ENCODE data around the gene PDE6B. TPM values are rescaled to one million over a fixed set of nuclear protein-coding genes. Genes with fewer than 3 reads are reported as not detected.

PDE6B gene
- total RNA-seq, 1 experiment from 2014 or later: not detected

GRCh38 chr4:610411-611261 lies 14.7 kb upstream of the PDE6B start:
- Mint-ChIP-seq H3K27me3 (ENCODE audit: insufficient read depth, unreplicated experiment) (peaks cover 35% of the 10 kb centered on the region), H3K4me3 (ENCODE audit: unreplicated experiment) (no peak overlapping the region), H3K36me3 (ENCODE audit: insufficient read depth, unreplicated experiment) (peaks cover 6% of the 10 kb centered on the region), H3K9me3 (ENCODE audit: unreplicated experiment) (peaks cover 9% of the 10 kb centered on the region), H3K4me1 (ENCODE audit: insufficient read depth, unreplicated experiment) (peaks cover 23% of the 10 kb centered on the region), H3K27ac (ENCODE audit: low read depth, unreplicated experiment) (peak overlapping the region; percentile 70)
- BruUV-seq (replicated peaks): no TSS peak
- CTCF ChIA-PET: interaction anchor here (0.6 to 1.2 kb wide), 6 partner anchors 64 to 109 kb away, joined by 3 to 5 read pairs (median 3); partner anchors contain the start of genes ATP5ME and MYL5
- intact Hi-C loops (cut with micrococcal nuclease): no loop called here
- TF ChIP-seq, protein P1, sequence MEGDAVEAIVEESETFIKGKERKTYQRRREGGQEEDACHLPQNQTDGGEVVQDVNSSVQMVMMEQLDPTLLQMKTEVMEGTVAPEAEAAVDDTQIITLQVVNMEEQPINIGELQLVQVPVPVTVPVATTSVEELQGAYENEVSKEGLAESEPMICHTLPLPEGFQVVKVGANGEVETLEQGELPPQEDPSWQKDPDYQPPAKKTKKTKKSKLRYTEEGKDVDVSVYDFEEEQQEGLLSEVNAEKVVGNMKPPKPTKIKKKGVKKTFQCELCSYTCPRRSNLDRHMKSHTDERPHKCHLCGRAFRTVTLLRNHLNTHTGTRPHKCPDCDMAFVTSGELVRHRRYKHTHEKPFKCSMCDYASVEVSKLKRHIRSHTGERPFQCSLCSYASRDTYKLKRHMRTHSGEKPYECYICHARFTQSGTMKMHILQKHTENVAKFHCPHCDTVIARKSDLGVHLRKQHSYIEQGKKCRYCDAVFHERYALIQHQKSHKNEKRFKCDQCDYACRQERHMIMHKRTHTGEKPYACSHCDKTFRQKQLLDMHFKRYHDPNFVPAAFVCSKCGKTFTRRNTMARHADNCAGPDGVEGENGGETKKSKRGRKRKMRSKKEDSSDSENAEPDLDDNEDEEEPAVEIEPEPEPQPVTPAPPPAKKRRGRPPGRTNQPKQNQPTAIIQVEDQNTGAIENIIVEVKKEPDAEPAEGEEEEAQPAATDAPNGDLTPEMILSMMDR (IDR thresholded peaks at IDR 0.05; ENCODE audit: unreplicated experiment): no peak
- POLR2A ChIA-PET: interaction anchor here (0.6 to 2.2 kb wide), 11 partner anchors 11 to 377 kb away, joined by 3 to 23 read pairs (median 4); partner anchors contain the start of genes ATP5ME, IDUA and MYL5
- peak; percentile 96 for DNase-seq (ENCODE audit: unreplicated experiment)

- H3K9me3 Mint-ChIP-seq (ENCODE audit: unreplicated experiment): peaks cover 9% of the 10 kb centered on the region
- ChIA-PET CTCF (interaction anchor here (0.5 to 1.1 kb wide), 3 partner anchors 12 to 85 kb away, joined by 3 read pairs; no protein-coding TSS in a partner anchor), POLR2A (no interaction called here)
- H3K4me1 Mint-ChIP-seq (ENCODE audit: insufficient read depth, unreplicated experiment): peaks cover 30% of the 10 kb centered on the region
- no peak overlapping the region for H3K27ac Mint-ChIP-seq (ENCODE audit: low read depth, unreplicated experiment)
- intact Hi-C loops (cut with micrococcal nuclease): no loop called here
- peaks cover 44% of the 10 kb centered on the region for H3K27me3 Mint-ChIP-seq (ENCODE audit: insufficient read depth, unreplicated experiment)
- no TSS peak for BruUV-seq (replicated peaks)
- TF ChIP-seq, protein P1 (IDR thresholded peaks at IDR 0.05; ENCODE audit: unreplicated experiment): no peak
- H3K36me3 Mint-ChIP-seq (ENCODE audit: insufficient read depth, unreplicated experiment): peaks cover 6% of the 10 kb centered on the region
- DNase-seq (ENCODE audit: unreplicated experiment): no peak
- H3K4me3 Mint-ChIP-seq (ENCODE audit: unreplicated experiment): no peak overlapping the region
Observed at GRCh38 chr4:612052-612748, 13.2 kb upstream of the PDE6B start.

- H3K27me3 Mint-ChIP-seq (ENCODE audit: insufficient read depth, unreplicated experiment): peaks cover 44% of the 10 kb centered on the region
- intact Hi-C loops (cut with micrococcal nuclease): no loop called here
- no TSS peak for BruUV-seq (replicated peaks)
- TF ChIP-seq, protein P1 (IDR thresholded peaks at IDR 0.05; ENCODE audit: unreplicated experiment): no peak
- POLR2A ChIA-PET: interaction anchor here (1.1 kb wide), 1 partner anchor 113 kb away, joined by 3 read pairs; no protein-coding TSS in a partner anchor
- no peak overlapping the region for H3K4me3 Mint-ChIP-seq (ENCODE audit: unreplicated experiment)
- H3K4me1 Mint-ChIP-seq (ENCODE audit: insufficient read depth, unreplicated experiment): peaks cover 35% of the 10 kb centered on the region
- no peak overlapping the region for H3K27ac Mint-ChIP-seq (ENCODE audit: low read depth, unreplicated experiment)
- no peak for DNase-seq (ENCODE audit: unreplicated experiment)
- H3K9me3 Mint-ChIP-seq (ENCODE audit: unreplicated experiment): peaks cover 9% of the 10 kb centered on the region
- peaks cover 6% of the 10 kb centered on the region for H3K36me3 Mint-ChIP-seq (ENCODE audit: insufficient read depth, unreplicated experiment)
- CTCF ChIA-PET: interaction anchor here (1.1 kb wide), 1 partner anchor 12 kb away, joined by 3 read pairs; no protein-coding TSS in a partner anchor
Observed at GRCh38 chr4:612749-613125, 12.6 kb upstream of the PDE6B start.

GRCh38 chr4:613126-613525 lies 12.2 kb upstream of the PDE6B start:
- Mint-ChIP-seq H3K36me3 (ENCODE audit: insufficient read depth, unreplicated experiment) (peaks cover 6% of the 10 kb centered on the region), H3K4me1 (ENCODE audit: insufficient read depth, unreplicated experiment) (peaks cover 39% of the 10 kb centered on the region), H3K27ac (ENCODE audit: low read depth, unreplicated experiment) (no peak overlapping the region), H3K9me3 (ENCODE audit: unreplicated experiment) (peaks cover 9% of the 10 kb centered on the region), H3K4me3 (ENCODE audit: unreplicated experiment) (no peak overlapping the region), H3K27me3 (ENCODE audit: insufficient read depth, unreplicated experiment) (peaks cover 44% of the 10 kb centered on the region)
- DNase-seq (ENCODE audit: unreplicated experiment): no peak
- TF ChIP-seq, protein P1 (IDR thresholded peaks at IDR 0.05; ENCODE audit: unreplicated experiment): no peak
- intact Hi-C loops (cut with micrococcal nuclease): no loop called here
- no TSS peak for BruUV-seq (replicated peaks)
- ChIA-PET CTCF (interaction anchor here (1.1 kb wide), 1 partner anchor 13 kb away, joined by 3 read pairs; no protein-coding TSS in a partner anchor), POLR2A (interaction anchor here (1.1 kb wide), 1 partner anchor 113 kb away, joined by 3 read pairs; no protein-coding TSS in a partner anchor)

Measured in MCF 10A (cell line).